GM21737 (cell line): ENCODE results near the gene SF3B3.
"Not testable (repeated sequence)": the region's sequence is repeated elsewhere in the genome, so short reads cannot be mapped to it uniquely, and the experiment has no call there.

ENCODE experiments used
- ATAC-seq: cut with Tn5 transposase; IDR thresholded peaks from one replicate; pipeline ENCODE4 v1.9.1; 2021; ENCODE audit warnings: mild to moderate bottlenecking, moderate library complexity; ENCODE audit not compliant: unreplicated experiment

SF3B3 gene

DNA sequence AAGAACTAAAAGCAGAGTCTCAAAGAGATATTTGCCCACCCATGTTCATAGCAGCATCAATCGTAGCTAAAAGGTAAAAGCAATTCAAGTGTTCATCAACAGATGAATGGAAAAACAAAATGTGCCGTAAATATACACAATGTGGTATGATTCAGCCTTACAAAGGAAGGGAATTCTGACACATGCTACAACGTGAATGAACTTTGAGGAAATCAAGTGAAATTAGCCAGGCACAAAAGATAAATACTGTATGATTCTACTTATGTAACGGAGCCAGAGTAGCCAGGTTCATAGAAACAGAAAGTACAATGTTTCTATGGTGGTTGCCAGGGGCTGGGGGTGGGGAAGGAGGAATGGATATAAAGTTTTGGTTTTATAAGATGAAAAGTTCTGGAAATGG, 64.9 kb downstream of the SF3B3 start:
- ATAC-seq, result no peak

DNA sequence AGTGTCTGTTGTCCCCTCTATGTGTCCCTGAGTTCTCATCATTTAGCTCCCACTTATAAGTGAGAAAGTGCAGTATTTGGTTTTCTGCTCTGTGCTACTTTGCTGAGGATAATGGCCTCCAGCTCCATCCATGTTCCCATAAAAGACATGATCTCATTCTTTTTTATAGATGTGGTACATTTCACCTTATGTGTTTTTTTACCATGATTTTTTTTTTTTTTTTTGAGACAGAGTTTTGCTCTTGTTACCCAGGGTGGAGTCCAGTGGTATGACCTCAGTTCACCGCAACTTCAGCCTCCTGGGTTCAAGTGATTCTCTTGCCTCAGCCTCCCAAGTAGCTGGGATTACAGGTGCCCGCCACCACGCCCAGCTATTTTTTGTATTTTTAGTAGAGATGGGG, 65.8 kb downstream of the SF3B3 start:
- ATAC-seq, result not testable (repeated sequence)

DNA sequence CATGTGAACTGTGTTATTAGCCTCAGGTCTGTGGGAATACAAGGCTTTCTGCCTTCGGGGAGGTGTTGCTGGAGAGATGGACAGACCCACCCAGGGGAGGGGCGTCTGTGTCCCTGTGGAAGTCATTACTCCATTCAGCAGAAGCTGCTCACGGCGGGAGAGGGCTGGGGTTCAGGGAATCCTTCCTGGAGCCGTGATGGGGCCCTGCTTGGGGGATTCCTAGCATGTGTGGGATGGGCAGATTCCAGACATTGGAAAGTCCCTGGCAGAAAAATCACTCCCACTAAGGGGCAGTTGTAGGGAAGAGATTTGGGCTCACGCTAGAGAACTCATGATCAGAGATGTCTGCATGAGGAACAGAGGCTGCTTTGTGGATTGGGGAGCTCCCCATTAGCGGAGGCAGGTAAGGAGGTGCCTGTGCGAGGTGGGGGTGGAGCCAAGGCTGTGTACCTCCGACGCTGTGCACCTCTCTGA, 66.4 kb downstream of the SF3B3 start:
- no peak for ATAC-seq

GRCh38 chr16:70590722-70591415, 67.3 kb downstream of the SF3B3 start:
- ATAC-seq, result no peak

- no peak for ATAC-seq
Observed at GRCh38 chr16:70591615-70592014, 68.0 kb downstream of the SF3B3 start.

DNA sequence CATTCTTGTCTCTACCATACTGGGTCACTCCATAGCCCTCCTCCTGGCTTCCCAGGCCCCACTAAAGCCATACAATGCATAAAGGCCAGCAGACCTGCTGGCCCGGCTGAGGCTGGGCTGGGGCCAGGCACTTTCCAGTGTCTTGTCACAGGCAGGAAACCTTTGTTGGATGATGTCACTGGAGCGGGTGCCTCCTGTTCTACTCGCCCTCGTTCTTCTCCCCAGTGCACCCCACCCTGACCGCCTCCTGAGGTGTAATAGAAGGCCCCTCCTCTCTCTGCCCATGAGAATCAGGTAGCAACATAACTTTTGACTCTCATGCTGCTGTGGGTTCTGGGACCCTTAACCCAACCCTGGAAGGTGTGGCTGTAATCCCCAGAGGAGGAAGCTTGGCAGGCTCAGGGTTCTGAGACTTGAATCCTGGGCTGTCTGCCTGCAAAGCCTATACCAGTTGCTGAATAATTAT, 68.5 kb downstream of the SF3B3 start:
- no peak for ATAC-seq

DNA sequence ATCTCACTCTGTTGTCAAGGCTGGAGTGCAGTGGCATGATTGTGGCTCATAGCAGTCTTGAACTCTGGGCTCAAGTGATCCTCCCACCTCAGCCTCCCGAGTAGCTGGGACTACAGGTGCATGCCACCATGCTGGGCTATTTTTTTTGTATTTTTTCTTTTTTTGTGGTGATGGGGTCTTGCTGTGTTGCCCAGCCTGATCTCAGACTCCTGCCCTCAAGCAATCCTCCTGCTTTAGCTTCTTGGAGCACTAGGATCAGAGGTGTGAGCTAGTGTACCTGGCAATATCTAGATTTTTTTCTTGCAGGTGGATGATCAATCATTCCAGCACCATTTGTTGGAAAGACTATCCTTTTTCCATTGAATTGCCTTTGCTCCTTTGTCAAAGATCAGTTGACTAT, 69.9 kb downstream of the SF3B3 start:
- no peak for ATAC-seq

DNA sequence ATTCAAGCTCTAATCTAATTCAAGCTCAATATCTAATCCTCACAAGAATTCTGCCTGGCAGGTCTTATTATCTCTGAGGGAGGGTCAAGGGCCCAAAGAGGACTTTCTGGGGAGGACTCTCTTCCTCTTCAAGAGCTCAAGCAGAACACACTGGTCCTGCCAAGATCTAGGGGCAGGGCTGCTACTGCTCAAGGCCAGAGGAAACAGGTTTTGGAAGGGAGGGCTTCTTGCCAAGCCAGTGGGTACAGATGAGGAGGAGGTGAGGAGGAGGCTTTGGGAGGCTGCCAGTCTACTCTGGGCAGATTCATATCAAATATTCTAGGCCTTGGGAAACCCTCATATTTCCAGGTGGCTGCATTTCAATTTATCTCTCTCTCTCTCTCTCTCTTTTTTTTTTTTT, 71.0 kb downstream of the SF3B3 start:
- ATAC-seq, result no peak

DNA sequence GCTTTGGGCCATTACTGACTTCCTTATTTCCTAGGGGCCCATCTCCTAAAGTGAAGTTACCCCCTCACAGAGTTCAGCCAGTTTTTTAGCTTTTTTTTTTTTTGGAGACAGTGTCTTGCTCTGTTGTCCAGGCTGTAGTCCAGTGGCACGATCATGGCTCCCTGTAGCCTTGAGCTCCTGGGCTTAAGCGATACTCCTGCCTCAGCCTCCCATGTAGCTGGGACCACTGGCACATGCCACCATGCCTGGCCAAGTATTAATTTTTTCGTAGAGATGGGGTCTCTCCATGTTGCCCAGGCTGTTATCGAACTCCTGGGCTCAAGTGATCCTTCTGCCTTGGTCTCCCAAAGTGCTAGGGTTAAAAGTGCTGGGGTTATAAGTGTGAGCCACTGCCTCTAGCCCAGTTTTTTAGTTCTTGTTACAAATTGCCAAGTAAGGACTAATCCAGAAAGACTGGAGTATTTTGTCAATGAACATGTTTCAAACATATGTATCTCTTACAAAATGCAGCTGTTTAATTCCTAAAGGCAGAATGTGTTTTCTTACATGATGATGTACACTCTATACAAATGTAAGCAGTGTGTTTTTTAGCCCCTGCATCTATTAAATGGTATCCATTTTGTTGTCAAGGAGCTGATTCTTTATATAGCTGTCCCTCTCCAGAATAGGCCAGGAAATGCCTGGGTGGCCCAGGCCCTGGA, 73.7 kb downstream of the SF3B3 start:
- ATAC-seq, result no peak

DNA sequence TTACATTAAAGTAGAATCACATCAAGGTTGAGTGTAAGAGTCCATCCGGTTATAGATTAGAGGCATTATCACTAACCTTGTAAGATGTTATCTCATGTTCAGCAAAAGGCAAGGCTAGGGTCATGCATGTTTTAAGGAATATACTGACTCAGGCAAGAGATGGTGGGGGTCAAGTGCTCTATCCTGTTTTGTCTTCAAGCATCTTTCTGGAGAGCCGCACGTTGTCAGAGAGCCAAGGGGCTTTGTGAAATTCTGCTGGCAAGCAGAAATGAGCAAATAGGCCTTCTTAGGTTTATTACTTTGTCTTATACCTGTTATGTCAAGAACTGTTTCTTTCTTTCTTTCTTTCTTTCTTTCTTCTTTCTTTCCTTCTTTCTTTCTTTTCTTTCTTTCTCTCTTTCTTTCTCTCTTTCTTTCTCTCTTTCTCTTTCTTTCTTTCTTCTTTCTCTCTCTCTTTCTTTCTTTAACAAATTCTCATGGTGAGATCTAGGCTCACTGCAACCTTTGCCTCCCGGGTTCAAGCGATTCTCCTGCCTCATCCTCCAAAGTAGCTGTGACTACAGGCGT, 75.4 kb downstream of the SF3B3 start:
- ATAC-seq, result no peak

- no peak for ATAC-seq
Observed at GRCh38 chr16:70600730-70601129, 77.1 kb downstream of the SF3B3 start.

- ATAC-seq, result no peak
Observed at GRCh38 chr16:70601576-70602575, 78.3 kb downstream of the SF3B3 start.

DNA sequence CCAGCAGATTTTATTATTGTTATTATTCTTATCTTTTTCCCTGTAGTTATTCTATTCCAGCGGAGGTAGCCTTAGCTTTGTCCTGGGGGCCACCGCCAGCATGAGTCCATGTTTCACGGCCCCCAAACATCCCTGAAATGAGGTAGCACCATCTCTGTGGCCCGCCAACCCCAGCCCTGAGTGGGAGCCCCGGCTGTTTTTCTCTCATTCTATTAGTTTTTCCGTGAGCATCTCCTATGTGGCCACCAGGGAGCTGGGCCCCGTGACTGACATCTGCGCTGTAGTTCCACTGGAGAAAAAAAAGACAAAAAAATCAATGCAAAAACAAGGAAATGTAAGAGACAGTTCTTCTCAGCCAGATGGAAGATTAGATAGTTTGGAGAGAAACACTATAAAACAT, 79.2 kb downstream of the SF3B3 start:
- ATAC-seq, result no peak

- no peak for ATAC-seq
Observed at GRCh38 chr16:70604407-70605282, 81.0 kb downstream of the SF3B3 start.

GRCh38 chr16:70605283-70605657, 81.7 kb downstream of the SF3B3 start:
- no peak for ATAC-seq

DNA sequence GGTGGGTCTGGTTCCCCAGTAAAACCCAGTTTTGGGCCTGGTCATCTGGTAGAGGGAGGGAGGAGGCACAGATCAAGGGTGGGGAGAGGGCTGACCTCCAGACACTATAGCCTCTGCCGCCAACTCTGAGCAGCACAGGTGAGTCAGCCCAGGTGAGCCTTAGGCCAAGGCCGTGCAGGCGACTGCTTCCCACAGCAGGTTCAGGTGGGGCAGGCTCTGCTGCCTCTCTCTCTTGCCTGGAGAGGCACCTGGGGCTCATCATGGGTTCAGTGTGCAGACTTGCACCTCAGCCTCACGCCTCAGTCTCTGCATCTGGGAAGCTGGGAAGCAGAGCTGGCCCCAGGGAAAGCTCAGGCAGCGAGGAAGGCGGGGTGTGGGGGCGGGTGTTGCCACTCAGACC, 84.9 kb downstream of the SF3B3 start:
- ATAC-seq, result no peak

DNA sequence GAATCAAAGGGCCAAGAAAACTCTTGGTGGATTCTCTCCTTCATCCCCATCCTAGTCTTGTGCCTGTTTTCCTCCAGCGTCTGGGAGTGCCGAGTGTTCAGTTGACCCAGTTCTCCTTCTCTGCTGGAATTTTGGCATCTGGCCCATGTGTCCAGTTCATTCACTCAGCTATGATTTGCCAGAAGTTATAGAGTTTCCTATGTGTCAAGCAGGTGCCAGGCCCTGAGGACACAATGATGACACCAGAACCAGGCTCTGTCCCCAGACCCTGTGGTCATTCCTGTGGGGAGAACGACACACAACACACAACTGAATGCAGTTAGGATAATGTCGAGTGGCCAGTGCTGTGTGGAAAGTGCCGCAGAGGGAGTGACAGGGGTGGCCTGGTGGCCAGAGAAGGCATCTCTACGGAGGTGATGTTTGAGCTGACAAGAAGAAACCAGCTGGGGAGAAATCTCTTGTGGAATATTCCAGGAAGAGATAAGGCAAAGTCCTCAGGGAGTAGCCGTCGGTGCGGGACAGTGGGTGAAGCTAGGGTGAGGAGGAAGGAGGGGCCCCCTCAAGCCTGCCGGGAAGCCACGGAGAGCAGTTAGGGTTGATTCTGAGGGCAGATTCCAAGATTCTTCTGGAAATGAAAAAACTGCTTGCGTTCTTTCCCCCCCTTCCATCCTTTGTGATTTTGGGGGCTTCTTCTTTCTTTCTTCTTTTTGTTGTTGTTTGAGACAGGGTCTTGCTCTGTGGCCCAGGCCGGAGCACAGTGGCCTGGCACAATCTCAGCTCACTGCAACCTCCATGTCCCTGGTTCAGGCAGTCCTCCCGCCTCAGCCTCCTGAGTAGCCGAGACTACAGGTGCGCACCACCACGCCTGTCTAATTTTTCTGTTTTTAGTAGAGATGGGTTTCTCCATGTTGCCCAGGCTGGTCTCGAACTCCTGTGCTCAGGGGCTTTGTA, 86.9 kb downstream of the SF3B3 start:
- no peak for ATAC-seq

- no peak for ATAC-seq
Observed at GRCh38 chr16:70611224-70611598, 87.6 kb downstream of the SF3B3 start.

DNA sequence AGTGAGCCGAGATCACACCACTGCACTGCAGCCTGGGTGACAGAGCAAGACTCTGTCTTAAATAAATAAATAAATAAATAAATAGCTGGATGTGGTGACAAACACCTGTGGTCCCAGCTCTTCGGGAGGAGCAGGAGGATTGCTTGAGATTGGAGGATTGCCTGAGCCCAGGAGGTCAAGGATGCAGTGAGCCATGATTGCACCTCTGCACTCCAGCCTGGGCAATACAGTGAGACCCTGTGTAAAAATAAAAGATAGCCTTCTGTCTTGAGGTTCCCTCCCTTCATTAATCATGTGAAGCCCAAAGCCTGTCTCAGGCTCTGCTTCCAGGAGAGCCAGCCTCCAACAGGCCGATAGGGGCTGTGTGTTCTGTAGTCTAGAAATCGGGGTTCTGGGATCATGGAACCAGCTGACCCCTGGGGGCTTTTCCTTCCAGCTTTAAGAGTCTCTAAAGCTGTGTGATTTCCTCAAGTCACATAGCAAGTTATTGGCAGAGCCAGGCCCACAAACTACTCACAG, 88.2 kb downstream of the SF3B3 start:
- no peak for ATAC-seq
